Measurements from ENCODE around the gene GLRX2.

- TF ChIP-seq CTCF (conservative IDR thresholded peaks at IDR 0.05; ENCODE audit: low read depth, low read length) (no peak), EZH2 (IDR thresholded peaks at IDR 0.05; ENCODE audit: borderline replicate concordance, low read depth, low read length, poor library complexity, severe bottlenecking) (no peak)
Observed at GRCh38 chr1:193087893-193088292, 17.3 kb downstream of the GLRX2 start.
